GM20000 (cell line): Measurements from ENCODE around the gene CEP128.

ENCODE experiments used
- DNase-seq: peaks from one replicate; pipeline ENCODE4 v3.0.0; 2012; ENCODE audit warnings: low spot score
- CTCF ChIP-seq: IDR thresholded peaks from 2 replicates; pipeline ENCODE4 v1.5.1; 2012; ENCODE audit warnings: mild to moderate bottlenecking, control low read depth; ENCODE audit errors: extremely low read depth, missing control alignments

Gene CEP128

GRCh38 chr14:80658155-80658554 lies 283.4 kb downstream of the CEP128 start:
- no peak for TF ChIP-seq CTCF
- DNase-seq: no peak

- DNase-seq: no peak
- TF ChIP-seq CTCF: no peak
These were observed 287.6 kb downstream of the CEP128 start for GRCh38 chr14:80653956-80654355.

- DNase-seq: no peak
These were observed 295.7 kb downstream of the CEP128 start for GRCh38 chr14:80645667-80646413.

GRCh38 chr14:80644826-80645225 lies 296.7 kb downstream of the CEP128 start:
- TF ChIP-seq CTCF: no peak

More at GRCh38 chr14:80645667-80646413, 295.7 kb downstream of the CEP128 start:
- TF ChIP-seq CTCF: no peak

GRCh38 chr14:80638620-80639515 lies 302.7 kb downstream of the CEP128 start:
- DNase-seq: no peak
- no peak for TF ChIP-seq CTCF

More at GRCh38 chr14:80644826-80645225, 296.7 kb downstream of the CEP128 start:
- no peak for DNase-seq

- TF ChIP-seq CTCF: no peak
- no peak for DNase-seq
These were observed 303.6 kb downstream of the CEP128 start for GRCh38 chr14:80637756-80638619.
